BLaER1 (cell line): Measurements from ENCODE around the gene EFCAB6.

Experiments
- H3K27ac ChIP-seq: shearing (Covaris generic); formaldehyde crosslinking; 2 replicates; pipeline ENCODE4 v1.8.1; 2022
- H3K27me3 ChIP-seq: shearing (Covaris generic); formaldehyde crosslinking; 2 replicates; pipeline ENCODE4 v1.8.1; 2022
- H3K36me3 ChIP-seq: shearing (Covaris generic); formaldehyde crosslinking; 2 replicates; pipeline ENCODE4 v1.8.1; 2022
- H3K4me1 ChIP-seq: shearing (Covaris generic); formaldehyde crosslinking; 2 replicates; pipeline ENCODE4 v1.8.1; 2022
- H3K4me2 ChIP-seq: shearing (Covaris generic); formaldehyde crosslinking; 2 replicates; pipeline ENCODE4 v1.8.1; 2022
- H3K4me3 ChIP-seq: shearing (Covaris generic); formaldehyde crosslinking; 2 replicates; pipeline ENCODE4 v1.8.1; 2022
- H3K9ac ChIP-seq: shearing (Covaris generic); formaldehyde crosslinking; 2 replicates; pipeline ENCODE4 v1.8.1; 2022
- H3K9me3 ChIP-seq: shearing (Covaris generic); formaldehyde crosslinking; 2 replicates; pipeline ENCODE4 v1.8.1; 2022
- H4K20me1 ChIP-seq: shearing (Covaris generic); formaldehyde crosslinking; 2 replicates; pipeline ENCODE4 v1.8.1; 2022
- Cebpa-rat ChIP-seq: shearing (Covaris generic); IDR thresholded peaks from 2 replicates; pipeline ENCODE4 v1.8.1; 2022

The EFCAB6 gene

DNA sequence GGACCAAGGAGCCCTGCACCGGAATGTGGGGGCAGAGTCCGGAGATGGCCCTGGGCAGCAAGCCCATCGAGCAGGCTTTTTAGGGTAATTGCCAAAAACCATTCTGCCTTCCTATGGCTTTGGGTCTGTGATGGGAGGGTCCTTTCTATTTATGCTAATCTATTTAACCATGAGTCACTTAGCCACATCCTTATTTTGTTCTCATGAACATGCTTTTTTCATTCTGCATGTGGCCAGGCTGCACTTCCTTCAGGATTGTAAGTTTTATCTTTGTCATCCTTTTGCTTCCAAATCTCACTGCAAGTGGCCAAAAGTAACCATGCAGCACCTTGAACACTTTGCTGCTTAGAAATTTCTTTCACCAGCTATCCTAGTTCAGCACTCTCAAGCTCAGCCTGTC, 88.3 kb downstream of the EFCAB6 start:
- Histone ChIP-seq H3K4me3 (no peak overlapping the region), H3K27ac (no peak overlapping the region), H3K9ac (no peak overlapping the region), H3K9me3 (no peaks in the 10 kb centered on the region), H3K4me2 (no peak overlapping the region), H3K36me3 (no peaks in the 10 kb centered on the region), H3K27me3 (no peaks in the 10 kb centered on the region), H3K4me1 (peaks cover 6% of the 10 kb centered on the region; the same call in 1 of the 2 replicates), H4K20me1 (no peaks in the 10 kb centered on the region)
- no peak for TF ChIP-seq Cebpa-rat

DNA sequence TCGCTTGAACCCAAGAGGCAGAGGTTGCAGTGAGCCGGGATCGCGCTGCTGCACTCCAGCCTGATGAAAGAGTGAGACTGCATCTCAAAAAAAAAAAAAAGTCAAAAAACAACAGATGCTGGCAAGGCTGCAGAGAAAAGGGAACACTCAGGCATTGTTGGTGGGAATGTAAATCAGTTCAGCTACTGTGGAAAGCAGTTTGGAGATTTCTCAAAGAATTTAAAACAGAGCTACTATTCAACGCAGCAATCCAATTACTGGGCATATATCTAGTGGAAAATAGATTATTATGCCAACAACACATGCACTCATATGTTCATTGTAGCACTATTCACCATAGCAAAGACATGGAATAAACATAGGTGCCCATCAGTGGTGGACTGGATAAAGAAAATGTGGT, 89.7 kb downstream of the EFCAB6 start:
- no peak overlapping the region for H3K9ac ChIP-seq
- TF ChIP-seq Cebpa-rat: no peak
- H3K4me1 ChIP-seq: peaks cover 6% of the 10 kb centered on the region; the same call in 1 of the 2 replicates
- H3K27ac ChIP-seq: no peak overlapping the region
- no peak overlapping the region for H3K4me2 ChIP-seq
- no peaks in the 10 kb centered on the region for H4K20me1 ChIP-seq
- no peaks in the 10 kb centered on the region for H3K36me3 ChIP-seq
- H3K9me3 ChIP-seq: no peaks in the 10 kb centered on the region
- H3K27me3 ChIP-seq: no peaks in the 10 kb centered on the region
- no peak overlapping the region for H3K4me3 ChIP-seq

DNA sequence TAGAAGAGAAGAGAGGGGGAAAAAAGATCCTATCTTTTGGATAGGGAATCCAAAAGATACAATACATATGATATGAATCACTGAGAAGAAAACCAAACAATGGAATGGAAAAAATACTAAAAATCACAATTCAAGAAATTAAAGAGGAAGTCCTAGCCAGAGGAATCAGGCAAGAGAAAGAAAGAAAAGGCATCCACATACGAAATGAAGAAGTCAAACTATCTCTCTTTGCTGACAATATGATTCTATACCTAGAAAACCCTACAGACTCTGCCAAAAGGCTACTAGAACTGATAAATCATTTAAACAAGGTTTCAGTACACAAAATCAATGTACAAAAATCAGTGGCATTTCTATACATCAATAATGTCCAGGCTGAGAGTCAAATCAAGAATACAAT, 91.4 kb downstream of the EFCAB6 start:
- Histone ChIP-seq H3K27ac (no peak overlapping the region), H3K27me3 (no peaks in the 10 kb centered on the region), H4K20me1 (no peaks in the 10 kb centered on the region), H3K4me2 (peak overlapping the region; percentile 11; the same call in 1 of the 2 replicates), H3K9ac (no peak overlapping the region), H3K4me3 (no peak overlapping the region), H3K36me3 (no peaks in the 10 kb centered on the region), H3K9me3 (no peaks in the 10 kb centered on the region), H3K4me1 (peaks cover 6% of the 10 kb centered on the region; the same call in 1 of the 2 replicates)
- TF ChIP-seq Cebpa-rat: no peak

DNA sequence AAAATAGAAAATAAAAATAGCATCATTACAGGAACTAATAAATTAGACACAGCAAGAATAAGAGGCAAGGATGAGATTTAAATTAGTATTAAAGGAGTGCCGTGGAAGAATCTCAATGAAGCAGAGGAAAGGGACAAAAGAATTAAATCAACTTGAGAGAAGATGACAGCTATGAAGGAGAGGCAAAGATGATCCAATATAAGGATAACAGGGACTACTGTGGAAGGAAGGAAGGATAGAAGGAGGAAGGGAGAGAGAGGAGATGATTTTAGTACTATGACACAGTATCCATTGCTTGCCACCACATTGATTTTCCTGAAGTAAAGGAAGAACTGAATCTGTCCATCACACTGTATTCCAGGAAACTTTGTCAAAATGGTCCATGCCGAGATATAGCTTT, 98.0 kb downstream of the EFCAB6 start:
- Histone ChIP-seq H3K4me1 (no peaks in the 10 kb centered on the region), H3K4me3 (no peak overlapping the region), H3K9me3 (no peaks in the 10 kb centered on the region), H3K36me3 (no peaks in the 10 kb centered on the region), H3K4me2 (no peak overlapping the region), H3K27me3 (no peaks in the 10 kb centered on the region), H3K9ac (no peak overlapping the region), H3K27ac (no peak overlapping the region), H4K20me1 (no peaks in the 10 kb centered on the region)
- TF ChIP-seq Cebpa-rat: no peak

DNA sequence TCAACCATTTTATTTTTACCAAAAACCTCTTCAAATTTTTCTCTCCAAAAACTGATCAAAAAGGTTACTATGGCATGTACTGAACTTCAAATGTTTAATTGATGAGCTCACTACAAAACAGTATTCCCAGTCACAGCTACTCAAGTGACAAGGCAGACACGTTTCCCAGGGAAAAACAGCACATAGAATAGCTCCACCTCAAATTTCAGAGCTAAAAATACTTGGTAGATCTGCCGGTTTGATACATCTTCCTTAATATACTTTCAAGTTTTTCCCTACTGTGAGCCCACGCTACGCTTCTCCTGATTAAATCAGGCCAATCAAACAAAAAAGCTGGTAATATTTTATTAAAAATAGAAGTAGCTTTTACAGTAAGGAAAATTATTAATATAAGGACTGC, 100.4 kb downstream of the EFCAB6 start:
- Histone ChIP-seq H3K4me1 (no peaks in the 10 kb centered on the region), H3K4me2 (no peak overlapping the region), H3K36me3 (no peaks in the 10 kb centered on the region), H3K27ac (no peak overlapping the region), H3K9me3 (no peaks in the 10 kb centered on the region), H3K27me3 (no peaks in the 10 kb centered on the region), H3K4me3 (no peak overlapping the region), H3K9ac (no peak overlapping the region), H4K20me1 (no peaks in the 10 kb centered on the region)
- TF ChIP-seq Cebpa-rat: no peak

DNA sequence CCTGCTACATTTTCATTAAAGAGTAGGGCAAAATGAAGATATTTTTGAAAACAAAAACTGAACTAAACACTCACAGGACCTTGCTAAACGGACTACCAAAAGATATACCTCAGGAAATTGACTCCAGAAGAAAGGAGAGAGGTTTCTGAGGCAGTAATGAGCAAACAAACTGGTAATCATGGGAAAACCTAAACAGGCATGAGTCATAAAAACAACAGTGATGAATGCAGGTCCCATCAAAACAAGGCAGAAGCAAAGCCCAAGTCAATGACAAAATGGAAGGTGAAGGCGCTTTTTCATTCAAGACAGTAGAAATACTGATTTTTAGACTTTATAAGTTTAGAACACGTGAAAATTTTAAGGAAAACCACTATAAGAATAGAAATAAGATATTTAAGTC, 104.5 kb downstream of the EFCAB6 start:
- TF ChIP-seq Cebpa-rat: no peak
- Histone ChIP-seq H3K4me3 (no peak overlapping the region), H4K20me1 (no peaks in the 10 kb centered on the region), H3K27me3 (no peaks in the 10 kb centered on the region), H3K4me1 (no peaks in the 10 kb centered on the region), H3K27ac (no peak overlapping the region), H3K36me3 (no peaks in the 10 kb centered on the region), H3K9me3 (peaks cover 16% of the 10 kb centered on the region), H3K9ac (no peak overlapping the region), H3K4me2 (no peak overlapping the region)

DNA sequence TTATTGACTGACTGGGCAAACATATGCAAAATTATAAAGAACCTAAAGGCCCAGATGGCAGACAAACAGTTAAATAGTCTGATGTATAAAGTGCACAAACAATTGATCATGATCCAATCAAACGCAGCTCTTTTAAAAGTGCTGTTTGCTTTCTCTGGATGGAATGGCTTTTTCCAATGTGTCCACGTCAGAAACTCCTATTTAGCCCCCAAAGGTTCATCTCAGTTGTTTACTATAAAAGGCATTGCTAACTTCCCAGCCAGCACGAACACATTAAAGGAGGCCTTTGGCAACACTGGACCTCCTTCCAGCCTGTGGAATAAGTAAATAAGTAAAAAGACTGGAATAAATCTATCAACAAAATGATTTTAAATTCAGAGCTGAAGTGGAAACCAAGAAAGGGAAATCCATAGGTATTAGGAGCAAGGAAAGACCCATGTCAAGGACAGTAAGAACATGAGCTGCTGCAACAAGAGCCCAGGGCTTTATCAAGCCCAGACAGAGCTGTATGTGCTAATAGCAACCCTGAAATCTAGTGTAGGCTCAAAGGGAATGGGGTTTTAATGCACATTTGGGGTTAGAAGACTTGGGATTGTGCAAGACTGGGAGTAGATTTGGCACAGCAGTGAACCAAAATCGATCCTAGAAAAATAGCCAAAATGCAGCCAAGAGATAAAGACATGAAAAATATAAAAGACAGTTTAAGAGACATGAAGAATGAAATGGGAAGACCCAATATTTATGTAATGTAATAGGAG, 105.4 kb downstream of the EFCAB6 start:
- no peaks in the 10 kb centered on the region for H3K36me3 ChIP-seq
- peaks cover 16% of the 10 kb centered on the region for H3K9me3 ChIP-seq
- TF ChIP-seq Cebpa-rat: no peak
- no peak overlapping the region for H3K4me2 ChIP-seq
- H3K9ac ChIP-seq: no peak overlapping the region
- no peaks in the 10 kb centered on the region for H3K27me3 ChIP-seq
- no peak overlapping the region for H3K27ac ChIP-seq
- H3K4me1 ChIP-seq: no peaks in the 10 kb centered on the region
- H3K4me3 ChIP-seq: no peak overlapping the region
- no peaks in the 10 kb centered on the region for H4K20me1 ChIP-seq

DNA sequence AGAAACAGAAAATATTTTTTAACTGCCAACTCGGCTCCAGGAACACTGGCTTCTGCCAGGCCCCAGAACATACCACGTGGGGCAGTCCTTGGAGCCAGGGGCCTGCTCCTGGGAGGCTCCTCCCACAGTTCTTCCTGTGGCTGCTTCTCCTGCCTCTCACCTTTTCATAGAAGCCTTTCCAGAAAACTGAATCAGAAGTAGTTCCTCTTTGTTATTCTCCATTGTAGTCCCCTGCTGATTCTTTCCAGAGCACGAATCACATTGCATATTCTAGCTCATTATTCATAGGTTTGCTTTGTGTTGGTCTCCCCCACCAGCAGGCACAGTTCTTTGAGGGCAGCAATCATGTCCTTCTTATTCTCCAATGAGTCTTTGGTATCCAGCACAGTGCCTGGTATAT, 106.0 kb downstream of the EFCAB6 start:
- peaks cover 16% of the 10 kb centered on the region for H3K9me3 ChIP-seq
- H3K36me3 ChIP-seq: no peaks in the 10 kb centered on the region
- H3K4me2 ChIP-seq: no peak overlapping the region
- H3K9ac ChIP-seq: no peak overlapping the region
- H3K4me3 ChIP-seq: no peak overlapping the region
- no peaks in the 10 kb centered on the region for H3K27me3 ChIP-seq
- TF ChIP-seq Cebpa-rat: no peak
- H4K20me1 ChIP-seq: no peaks in the 10 kb centered on the region
- no peak overlapping the region for H3K27ac ChIP-seq
- no peaks in the 10 kb centered on the region for H3K4me1 ChIP-seq

DNA sequence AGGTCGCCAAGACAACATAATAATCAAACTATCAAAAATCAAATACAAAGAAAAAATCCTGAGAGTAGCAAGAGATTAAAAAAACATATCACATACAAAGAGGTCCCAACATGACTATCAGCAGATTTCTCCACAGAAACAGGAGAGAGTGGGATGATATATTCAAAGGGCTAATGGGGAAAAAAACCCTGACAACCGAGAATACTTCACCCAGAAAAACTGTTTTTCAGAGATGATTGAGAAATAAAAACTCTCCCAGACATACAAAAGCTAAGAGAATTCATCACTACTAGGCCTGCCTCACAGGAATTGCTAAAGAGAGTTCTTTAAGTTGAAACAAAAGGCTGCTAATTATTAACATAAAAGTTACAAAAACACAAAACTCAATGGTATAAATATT, 108.1 kb downstream of the EFCAB6 start:
- Histone ChIP-seq H4K20me1 (no peaks in the 10 kb centered on the region), H3K27me3 (no peaks in the 10 kb centered on the region), H3K9ac (no peak overlapping the region), H3K4me2 (no peak overlapping the region), H3K9me3 (peaks cover 16% of the 10 kb centered on the region), H3K27ac (no peak overlapping the region), H3K36me3 (no peaks in the 10 kb centered on the region), H3K4me3 (no peak overlapping the region), H3K4me1 (no peaks in the 10 kb centered on the region)
- no peak for TF ChIP-seq Cebpa-rat

DNA sequence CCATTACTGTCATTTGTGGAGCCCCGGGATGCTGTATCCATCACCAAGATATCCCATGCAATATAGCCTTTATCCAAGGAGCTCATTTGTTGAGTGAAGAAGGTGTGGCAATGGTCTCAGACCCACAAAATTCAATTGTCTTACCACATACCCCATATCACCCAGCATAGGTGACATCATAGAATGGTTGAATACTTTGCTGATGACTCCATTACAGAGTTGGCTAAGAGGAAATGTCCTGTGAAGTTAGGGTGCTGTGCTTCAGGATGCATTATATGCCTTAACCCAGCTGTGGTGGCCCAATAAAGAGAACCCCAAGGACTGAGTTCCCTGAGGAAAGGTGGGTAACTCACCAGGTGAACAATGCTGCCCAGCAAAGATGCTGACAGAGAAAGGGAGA, 113.7 kb downstream of the EFCAB6 start:
- no peak overlapping the region for H3K4me3 ChIP-seq
- no peaks in the 10 kb centered on the region for H3K27me3 ChIP-seq
- TF ChIP-seq Cebpa-rat: no peak
- no peak overlapping the region for H3K9ac ChIP-seq
- no peak overlapping the region for H3K27ac ChIP-seq
- H4K20me1 ChIP-seq: no peaks in the 10 kb centered on the region
- H3K9me3 ChIP-seq: peaks cover 8% of the 10 kb centered on the region
- H3K4me1 ChIP-seq: no peaks in the 10 kb centered on the region
- H3K4me2 ChIP-seq: no peak overlapping the region
- H3K36me3 ChIP-seq: no peaks in the 10 kb centered on the region

DNA sequence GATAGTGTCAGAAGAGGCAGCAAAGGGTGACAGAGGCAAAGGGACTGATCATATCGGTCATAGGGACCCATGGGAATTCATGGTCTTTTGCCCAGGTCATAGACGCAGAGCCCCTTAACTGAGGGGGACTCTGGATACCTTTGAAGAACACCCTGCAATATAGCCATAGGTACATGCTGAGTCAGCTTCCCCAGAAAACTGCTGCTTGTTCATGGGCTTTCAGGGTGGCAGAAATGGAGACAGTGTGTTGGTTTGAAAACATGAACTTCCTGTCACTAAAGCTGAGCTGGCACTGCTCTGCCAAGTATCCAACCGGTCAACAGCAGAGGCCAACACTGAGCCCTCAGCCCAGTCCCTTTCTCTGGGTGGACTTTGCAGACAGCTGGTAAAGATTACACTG, 114.2 kb downstream of the EFCAB6 start:
- H3K4me2 ChIP-seq: no peak overlapping the region
- no peak overlapping the region for H3K27ac ChIP-seq
- no peaks in the 10 kb centered on the region for H3K36me3 ChIP-seq
- H3K27me3 ChIP-seq: no peaks in the 10 kb centered on the region
- TF ChIP-seq Cebpa-rat: no peak
- no peaks in the 10 kb centered on the region for H4K20me1 ChIP-seq
- no peak overlapping the region for H3K4me3 ChIP-seq
- peaks cover 2% of the 10 kb centered on the region for H3K9me3 ChIP-seq
- no peaks in the 10 kb centered on the region for H3K4me1 ChIP-seq
- no peak overlapping the region for H3K9ac ChIP-seq
